GM23338 (cell line): Measurements from ENCODE around the gene NGDN. TPM values are rescaled to one million over a fixed set of nuclear protein-coding genes. Genes with fewer than 3 reads are reported as not detected.

Source experiments
- ATAC-seq: fragments of 200-7000 bp; cut with Tn5 transposase; 3 replicates; pipeline ENCODE4 v1.9.1; 2020
- DNase-seq: peaks from one replicate; pipeline ENCODE4 v3.0.0-alpha.2; 2015; ENCODE audit warnings: low spot score
- H2AFZ ChIP-seq: fragments of 200-600 bp; sonication (generic); 2 replicates; pipeline ENCODE4 v1.8.0; 2016; ENCODE audit warnings: antibody characterized with exemption, mild to moderate bottlenecking, moderate library complexity
- H3F3A ChIP-seq: fragments of 200-600 bp; sonication (generic); replicated peaks from 2 replicates; pipeline ENCODE4 v1.8.0; 2017; ENCODE audit warnings: antibody characterized with exemption, mixed run types, low read depth
- H3K27ac ChIP-seq: fragments of 200-600 bp; sonication (generic); 2 replicates; pipeline ENCODE4 v1.6.1; 2016; ENCODE audit warnings: low read depth
- H3K27me3 ChIP-seq: fragments of 200-600 bp; sonication (generic); 2 replicates; pipeline ENCODE4 v1.8.0; 2016; ENCODE audit warnings: mild to moderate bottlenecking, mixed run types, moderate library complexity; ENCODE audit not compliant: insufficient read depth
- H3K36me3 ChIP-seq: fragments of 200-600 bp; sonication (generic); 2 replicates; pipeline ENCODE4 v1.8.0; 2016; ENCODE audit warnings: mild to moderate bottlenecking; ENCODE audit not compliant: insufficient read depth
- H3K4me1 ChIP-seq: fragments of 200-600 bp; sonication (generic); 2 replicates; pipeline ENCODE4 v1.8.0; 2016; ENCODE audit warnings: mild to moderate bottlenecking, moderate library complexity; ENCODE audit not compliant: insufficient read depth
- H3K4me2 ChIP-seq: fragments of 200-600 bp; sonication (generic); 2 replicates; pipeline ENCODE4 v1.7.1; 2017; ENCODE audit warnings: mixed run types
- H3K4me3 ChIP-seq: fragments of 200-600 bp; sonication (generic); 2 replicates; pipeline ENCODE4 v1.6.1; 2016; ENCODE audit warnings: mixed run types
- H3K79me2 ChIP-seq: fragments of 200-600 bp; sonication (generic); replicated peaks from 2 replicates; pipeline ENCODE4 v1.8.0; 2017; ENCODE audit warnings: mild to moderate bottlenecking; ENCODE audit not compliant: insufficient read depth
- H3K9me2 ChIP-seq: fragments of 200-600 bp; sonication (generic); 2 replicates; pipeline ENCODE4 v1.8.0; 2017; ENCODE audit not compliant: insufficient read depth
- H4K20me1 ChIP-seq: fragments of 200-600 bp; sonication (generic); replicated peaks from 2 replicates; pipeline ENCODE4 v1.8.0; 2017; ENCODE audit warnings: mild to moderate bottlenecking; ENCODE audit not compliant: insufficient read depth
- H3K27ac Mint-ChIP-seq: 2 replicates; pipeline ENCODE4 v1.8.0; 2020; ENCODE audit warnings: inconsistent platforms, mild to moderate bottlenecking, moderate library complexity, mixed read lengths
- H3K27me3 Mint-ChIP-seq: 3 replicates; pipeline ENCODE4 v1.8.0; 2022; ENCODE audit warnings: low read depth, mild to moderate bottlenecking, moderate library complexity, mixed read lengths, inconsistent platforms; ENCODE audit not compliant: insufficient read depth, poor library complexity
- H3K36me3 Mint-ChIP-seq: 3 replicates; pipeline ENCODE4 v1.8.0; 2021; ENCODE audit warnings: low read depth, mild to moderate bottlenecking, inconsistent platforms, moderate library complexity, mixed read lengths
- H3K4me1 Mint-ChIP-seq: 3 replicates; pipeline ENCODE4 v1.8.0; 2020; ENCODE audit warnings: mild to moderate bottlenecking, inconsistent platforms, mixed read lengths
- H3K4me3 Mint-ChIP-seq: 3 replicates; pipeline ENCODE4 v1.8.0; 2021; ENCODE audit warnings: moderate library complexity, mild to moderate bottlenecking, inconsistent platforms, mixed read lengths
- H3K9me3 Mint-ChIP-seq: 3 replicates; pipeline ENCODE4 v1.8.0; 2020; ENCODE audit warnings: moderate library complexity, mild to moderate bottlenecking, inconsistent platforms, mixed read lengths
- EZH2 ChIP-seq: fragments of 200-600 bp; sonication (generic); IDR thresholded peaks from one replicate; pipeline ENCODE4 v1.8.0; 2017; ENCODE audit warnings: antibody characterized with exemption, mild to moderate bottlenecking, low read depth; ENCODE audit not compliant: unreplicated experiment
- NANOG ChIP-seq: IDR thresholded peaks from 2 replicates; pipeline ENCODE4 v1.6.1; 2016; ENCODE audit warnings: antibody characterized with exemption, borderline replicate concordance
- STAT1 ChIP-seq: IDR thresholded peaks from one replicate; pipeline ENCODE4 v1.6.1; 2016; ENCODE audit warnings: antibody characterized with exemption; ENCODE audit not compliant: unreplicated experiment
- polyA plus RNA-seq: library from polyadenylated mRNA; unstranded; fragments of >200 nt; fragmentation: Nextera tagmentation; extraction: Ambion mirVana; gene quantifications from 2 replicates; pipeline ENCODE4 v1.2.1, GENCODE V29; 2016
- total RNA-seq: library from RNA; depleted of rRNA; stranded (reverse); fragments of >200 nt; shearing (Covaris generic); gene quantifications from 2 replicates; pipeline ENCODE4 v1.2.3, GENCODE V29; 2014
- TF ChIP-seq, protein P1 (sequence below), 2 experiments: fragments of 200-600 bp in 1 of 2; sonication (generic) in 1 of 2; conservative IDR thresholded peaks; 2 replicates each; pipeline versions ENCODE4 v1.5.1 to v1.6.1; 2016 to 2017; ENCODE audit warnings: antibody characterized with exemption in 2 of 2, low read depth in 2 of 2, mild to moderate bottlenecking in 2 of 2, moderate library complexity in 1 of 2
- TF ChIP-seq, protein P2 (sequence below): IDR thresholded peaks from one replicate; pipeline ENCODE4 v1.6.1; 2018; ENCODE audit warnings: antibody characterized with exemption; ENCODE audit not compliant: unreplicated experiment
- TF ChIP-seq, protein P3 (sequence below): fragments of 250-450 bp; sonication (Bioruptor Pico); IDR thresholded peaks from 2 replicates; pipeline ENCODE4 v1.5.0; 2020; ENCODE audit warnings: mild to moderate bottlenecking, moderate library complexity
- TF ChIP-seq, protein P4 (sequence below): IDR thresholded peaks from 2 replicates; pipeline ENCODE4 v1.6.1; 2016; ENCODE audit warnings: antibody characterized with exemption

Gene NGDN
- total and polyA plus RNA-seq, 2 experiments from 2014 or later: 48.6 to 90.8 TPM

DNA sequence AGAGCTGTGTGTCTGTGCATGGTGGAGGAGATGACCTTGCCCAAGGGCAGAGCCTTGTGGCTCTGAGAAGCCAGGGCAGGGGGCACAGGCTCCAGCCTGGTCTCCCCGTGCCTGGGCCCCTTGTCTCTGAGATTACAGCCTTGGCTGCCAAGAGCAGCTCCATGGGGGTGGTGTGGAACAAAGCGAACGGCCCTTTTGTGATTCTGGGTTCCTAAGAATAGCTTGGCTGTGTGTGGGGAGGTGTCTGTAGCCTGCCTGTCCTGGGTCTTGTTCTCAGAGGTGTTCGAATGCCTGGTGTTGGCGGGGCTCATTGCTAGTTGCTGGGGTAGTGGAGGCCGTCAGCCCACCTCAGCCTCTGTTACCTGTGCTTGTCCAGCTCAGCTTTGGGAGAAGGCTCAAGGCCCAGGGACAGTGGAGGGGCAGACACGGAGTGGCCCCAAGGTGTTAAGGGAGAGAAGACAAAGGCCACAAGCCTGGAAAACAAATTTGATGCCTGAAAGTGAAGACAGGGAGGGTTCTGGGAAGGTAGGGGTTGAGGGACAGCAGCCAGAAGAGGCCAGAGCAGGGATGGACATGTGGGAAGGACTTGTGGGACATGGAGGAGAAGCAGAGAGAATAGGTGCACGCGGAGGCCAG lies 26.7 kb upstream of the NGDN start:
- no peaks in the 10 kb centered on the region for H3K79me2 ChIP-seq
- H3K27me3 Mint-ChIP-seq: peaks cover 25% of the 10 kb centered on the region
- no peaks in the 10 kb centered on the region for H3K27me3 ChIP-seq
- peak overlapping the region; percentile 48; the same call in 1 of the 2 replicates for H3K4me2 ChIP-seq
- no peak overlapping the region for H3K4me3 ChIP-seq
- peaks cover 22% of the 10 kb centered on the region for H3K4me1 Mint-ChIP-seq
- no peaks in the 10 kb centered on the region for H3K36me3 Mint-ChIP-seq
- H2AFZ ChIP-seq: peak overlapping the region; percentile 92
- DNase-seq (peak; percentile 45), ATAC-seq (peak; percentile 91)
- no peaks in the 10 kb centered on the region for H4K20me1 ChIP-seq
- TF ChIP-seq, protein P1, sequence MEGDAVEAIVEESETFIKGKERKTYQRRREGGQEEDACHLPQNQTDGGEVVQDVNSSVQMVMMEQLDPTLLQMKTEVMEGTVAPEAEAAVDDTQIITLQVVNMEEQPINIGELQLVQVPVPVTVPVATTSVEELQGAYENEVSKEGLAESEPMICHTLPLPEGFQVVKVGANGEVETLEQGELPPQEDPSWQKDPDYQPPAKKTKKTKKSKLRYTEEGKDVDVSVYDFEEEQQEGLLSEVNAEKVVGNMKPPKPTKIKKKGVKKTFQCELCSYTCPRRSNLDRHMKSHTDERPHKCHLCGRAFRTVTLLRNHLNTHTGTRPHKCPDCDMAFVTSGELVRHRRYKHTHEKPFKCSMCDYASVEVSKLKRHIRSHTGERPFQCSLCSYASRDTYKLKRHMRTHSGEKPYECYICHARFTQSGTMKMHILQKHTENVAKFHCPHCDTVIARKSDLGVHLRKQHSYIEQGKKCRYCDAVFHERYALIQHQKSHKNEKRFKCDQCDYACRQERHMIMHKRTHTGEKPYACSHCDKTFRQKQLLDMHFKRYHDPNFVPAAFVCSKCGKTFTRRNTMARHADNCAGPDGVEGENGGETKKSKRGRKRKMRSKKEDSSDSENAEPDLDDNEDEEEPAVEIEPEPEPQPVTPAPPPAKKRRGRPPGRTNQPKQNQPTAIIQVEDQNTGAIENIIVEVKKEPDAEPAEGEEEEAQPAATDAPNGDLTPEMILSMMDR (conservative IDR thresholded peaks at IDR 0.05; ENCODE audit: low read depth in 2 of 2): no peak
- TF ChIP-seq STAT1 (no peak), NANOG (no peak), EZH2 (no peak)
- TF ChIP-seq, protein P2, sequence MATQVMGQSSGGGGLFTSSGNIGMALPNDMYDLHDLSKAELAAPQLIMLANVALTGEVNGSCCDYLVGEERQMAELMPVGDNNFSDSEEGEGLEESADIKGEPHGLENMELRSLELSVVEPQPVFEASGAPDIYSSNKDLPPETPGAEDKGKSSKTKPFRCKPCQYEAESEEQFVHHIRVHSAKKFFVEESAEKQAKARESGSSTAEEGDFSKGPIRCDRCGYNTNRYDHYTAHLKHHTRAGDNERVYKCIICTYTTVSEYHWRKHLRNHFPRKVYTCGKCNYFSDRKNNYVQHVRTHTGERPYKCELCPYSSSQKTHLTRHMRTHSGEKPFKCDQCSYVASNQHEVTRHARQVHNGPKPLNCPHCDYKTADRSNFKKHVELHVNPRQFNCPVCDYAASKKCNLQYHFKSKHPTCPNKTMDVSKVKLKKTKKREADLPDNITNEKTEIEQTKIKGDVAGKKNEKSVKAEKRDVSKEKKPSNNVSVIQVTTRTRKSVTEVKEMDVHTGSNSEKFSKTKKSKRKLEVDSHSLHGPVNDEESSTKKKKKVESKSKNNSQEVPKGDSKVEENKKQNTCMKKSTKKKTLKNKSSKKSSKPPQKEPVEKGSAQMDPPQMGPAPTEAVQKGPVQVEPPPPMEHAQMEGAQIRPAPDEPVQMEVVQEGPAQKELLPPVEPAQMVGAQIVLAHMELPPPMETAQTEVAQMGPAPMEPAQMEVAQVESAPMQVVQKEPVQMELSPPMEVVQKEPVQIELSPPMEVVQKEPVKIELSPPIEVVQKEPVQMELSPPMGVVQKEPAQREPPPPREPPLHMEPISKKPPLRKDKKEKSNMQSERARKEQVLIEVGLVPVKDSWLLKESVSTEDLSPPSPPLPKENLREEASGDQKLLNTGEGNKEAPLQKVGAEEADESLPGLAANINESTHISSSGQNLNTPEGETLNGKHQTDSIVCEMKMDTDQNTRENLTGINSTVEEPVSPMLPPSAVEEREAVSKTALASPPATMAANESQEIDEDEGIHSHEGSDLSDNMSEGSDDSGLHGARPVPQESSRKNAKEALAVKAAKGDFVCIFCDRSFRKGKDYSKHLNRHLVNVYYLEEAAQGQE: no peak
- TF ChIP-seq, protein P3, sequence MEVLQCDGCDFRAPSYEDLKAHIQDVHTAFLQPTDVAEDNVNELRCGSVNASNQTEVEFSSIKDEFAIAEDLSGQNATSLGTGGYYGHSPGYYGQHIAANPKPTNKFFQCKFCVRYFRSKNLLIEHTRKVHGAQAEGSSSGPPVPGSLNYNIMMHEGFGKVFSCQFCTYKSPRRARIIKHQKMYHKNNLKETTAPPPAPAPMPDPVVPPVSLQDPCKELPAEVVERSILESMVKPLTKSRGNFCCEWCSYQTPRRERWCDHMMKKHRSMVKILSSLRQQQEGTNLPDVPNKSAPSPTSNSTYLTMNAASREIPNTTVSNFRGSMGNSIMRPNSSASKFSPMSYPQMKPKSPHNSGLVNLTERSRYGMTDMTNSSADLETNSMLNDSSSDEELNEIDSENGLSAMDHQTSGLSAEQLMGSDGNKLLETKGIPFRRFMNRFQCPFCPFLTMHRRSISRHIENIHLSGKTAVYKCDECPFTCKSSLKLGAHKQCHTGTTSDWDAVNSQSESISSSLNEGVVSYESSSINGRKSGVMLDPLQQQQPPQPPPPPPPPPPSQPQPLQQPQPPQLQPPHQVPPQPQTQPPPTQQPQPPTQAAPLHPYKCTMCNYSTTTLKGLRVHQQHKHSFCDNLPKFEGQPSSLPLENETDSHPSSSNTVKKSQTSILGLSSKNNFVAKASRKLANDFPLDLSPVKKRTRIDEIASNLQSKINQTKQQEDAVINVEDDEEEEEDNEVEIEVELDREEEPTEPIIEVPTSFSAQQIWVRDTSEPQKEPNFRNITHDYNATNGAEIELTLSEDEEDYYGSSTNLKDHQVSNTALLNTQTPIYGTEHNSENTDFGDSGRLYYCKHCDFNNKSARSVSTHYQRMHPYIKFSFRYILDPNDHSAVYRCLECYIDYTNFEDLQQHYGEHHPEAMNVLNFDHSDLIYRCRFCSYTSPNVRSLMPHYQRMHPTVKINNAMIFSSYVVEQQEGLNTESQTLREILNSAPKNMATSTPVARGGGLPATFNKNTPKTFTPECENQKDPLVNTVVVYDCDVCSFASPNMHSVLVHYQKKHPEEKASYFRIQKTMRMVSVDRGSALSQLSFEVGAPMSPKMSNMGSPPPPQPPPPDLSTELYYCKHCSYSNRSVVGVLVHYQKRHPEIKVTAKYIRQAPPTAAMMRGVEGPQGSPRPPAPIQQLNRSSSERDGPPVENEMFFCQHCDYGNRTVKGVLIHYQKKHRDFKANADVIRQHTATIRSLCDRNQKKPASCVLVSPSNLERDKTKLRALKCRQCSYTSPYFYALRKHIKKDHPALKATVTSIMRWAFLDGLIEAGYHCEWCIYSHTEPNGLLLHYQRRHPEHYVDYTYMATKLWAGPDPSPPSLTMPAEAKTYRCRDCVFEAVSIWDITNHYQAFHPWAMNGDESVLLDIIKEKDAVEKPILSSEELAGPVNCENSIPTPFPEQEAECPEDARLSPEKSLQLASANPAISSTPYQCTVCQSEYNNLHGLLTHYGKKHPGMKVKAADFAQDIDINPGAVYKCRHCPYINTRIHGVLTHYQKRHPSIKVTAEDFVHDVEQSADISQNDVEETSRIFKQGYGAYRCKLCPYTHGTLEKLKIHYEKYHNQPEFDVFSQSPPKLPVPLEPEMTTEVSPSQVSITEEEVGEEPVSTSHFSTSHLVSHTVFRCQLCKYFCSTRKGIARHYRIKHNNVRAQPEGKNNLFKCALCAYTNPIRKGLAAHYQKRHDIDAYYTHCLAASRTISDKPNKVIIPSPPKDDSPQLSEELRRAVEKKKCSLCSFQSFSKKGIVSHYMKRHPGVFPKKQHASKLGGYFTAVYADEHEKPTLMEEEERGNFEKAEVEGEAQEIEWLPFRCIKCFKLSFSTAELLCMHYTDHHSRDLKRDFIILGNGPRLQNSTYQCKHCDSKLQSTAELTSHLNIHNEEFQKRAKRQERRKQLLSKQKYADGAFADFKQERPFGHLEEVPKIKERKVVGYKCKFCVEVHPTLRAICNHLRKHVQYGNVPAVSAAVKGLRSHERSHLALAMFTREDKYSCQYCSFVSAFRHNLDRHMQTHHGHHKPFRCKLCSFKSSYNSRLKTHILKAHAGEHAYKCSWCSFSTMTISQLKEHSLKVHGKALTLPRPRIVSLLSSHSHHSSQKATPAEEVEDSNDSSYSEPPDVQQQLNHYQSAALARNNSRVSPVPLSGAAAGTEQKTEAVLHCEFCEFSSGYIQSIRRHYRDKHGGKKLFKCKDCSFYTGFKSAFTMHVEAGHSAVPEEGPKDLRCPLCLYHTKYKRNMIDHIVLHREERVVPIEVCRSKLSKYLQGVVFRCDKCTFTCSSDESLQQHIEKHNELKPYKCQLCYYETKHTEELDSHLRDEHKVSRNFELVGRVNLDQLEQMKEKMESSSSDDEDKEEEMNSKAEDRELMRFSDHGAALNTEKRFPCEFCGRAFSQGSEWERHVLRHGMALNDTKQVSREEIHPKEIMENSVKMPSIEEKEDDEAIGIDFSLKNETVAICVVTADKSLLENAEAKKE (CRISPR knock-in tag): 0 out of 2 replicates have a peak, but pooled peaks have one; percentile 13
- TF ChIP-seq, protein P4, sequence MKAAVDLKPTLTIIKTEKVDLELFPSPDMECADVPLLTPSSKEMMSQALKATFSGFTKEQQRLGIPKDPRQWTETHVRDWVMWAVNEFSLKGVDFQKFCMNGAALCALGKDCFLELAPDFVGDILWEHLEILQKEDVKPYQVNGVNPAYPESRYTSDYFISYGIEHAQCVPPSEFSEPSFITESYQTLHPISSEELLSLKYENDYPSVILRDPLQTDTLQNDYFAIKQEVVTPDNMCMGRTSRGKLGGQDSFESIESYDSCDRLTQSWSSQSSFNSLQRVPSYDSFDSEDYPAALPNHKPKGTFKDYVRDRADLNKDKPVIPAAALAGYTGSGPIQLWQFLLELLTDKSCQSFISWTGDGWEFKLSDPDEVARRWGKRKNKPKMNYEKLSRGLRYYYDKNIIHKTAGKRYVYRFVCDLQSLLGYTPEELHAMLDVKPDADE: no peak
- peaks cover 19% of the 10 kb centered on the region for H3K4me1 ChIP-seq
- no peaks in the 10 kb centered on the region for H3F3A ChIP-seq
- no peak overlapping the region for H3K4me3 Mint-ChIP-seq
- 0 out of 2 replicates have a peak overlapping the region, but pooled peaks have one; percentile 33 for H3K27ac Mint-ChIP-seq
- H3K36me3 ChIP-seq: no peaks in the 10 kb centered on the region
- H3K9me2 ChIP-seq: peaks cover 7% of the 10 kb centered on the region; the same call in 1 of the 2 replicates
- H3K27ac ChIP-seq: no peak overlapping the region
- no peaks in the 10 kb centered on the region for H3K9me3 Mint-ChIP-seq
